HG03135 (cell line): ENCODE measurements around the gene FURIN.
"Not testable (repeated sequence)": the region's sequence is repeated elsewhere in the genome, so short reads cannot be mapped to it uniquely, and the experiment has no call there.

Source experiments
- ATAC-seq: cut with Tn5 transposase; IDR thresholded peaks from one replicate; pipeline ENCODE4 v1.9.1; 2021; ENCODE audit warnings: mild to moderate bottlenecking, moderate library complexity; ENCODE audit not compliant: unreplicated experiment

FURIN gene

DNA sequence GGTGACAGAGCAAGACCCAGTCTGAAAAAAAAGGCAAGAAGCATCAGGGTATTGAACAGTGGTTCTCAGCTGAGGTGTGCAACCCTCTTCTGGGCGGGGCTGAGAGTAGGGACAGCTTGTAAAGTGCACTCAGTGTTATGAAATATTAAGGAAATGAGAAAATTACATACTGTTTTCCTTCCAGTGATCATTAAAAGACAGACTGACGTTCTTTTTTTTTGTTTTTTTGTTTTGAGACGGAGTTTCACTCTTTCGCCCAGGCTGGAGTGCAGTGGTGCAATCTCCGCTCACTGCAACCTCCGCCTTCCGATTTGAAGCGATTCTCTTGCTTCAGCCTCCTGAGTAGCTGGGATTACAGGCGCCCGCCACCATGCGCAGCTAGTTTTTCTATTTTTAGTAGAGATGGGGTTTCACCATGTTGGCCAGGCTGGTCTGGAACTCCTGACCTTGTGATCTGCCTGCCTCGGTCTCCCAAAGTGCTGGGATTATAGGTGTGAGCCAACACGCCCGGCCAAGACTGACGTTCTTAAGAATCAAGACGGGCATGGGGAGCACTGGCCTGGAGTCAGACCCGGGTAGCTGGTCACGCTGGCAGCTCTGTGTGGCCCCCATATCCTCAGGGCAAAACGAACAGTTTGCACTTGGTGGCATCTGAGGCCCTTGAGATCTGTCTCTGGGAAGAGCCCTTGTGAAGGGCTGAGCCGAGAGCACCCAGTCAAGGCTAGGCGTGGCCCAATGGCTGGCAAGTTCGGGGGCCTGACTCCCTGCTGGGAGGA lies 46.1 kb downstream of the FURIN start:
- no peak for ATAC-seq

DNA sequence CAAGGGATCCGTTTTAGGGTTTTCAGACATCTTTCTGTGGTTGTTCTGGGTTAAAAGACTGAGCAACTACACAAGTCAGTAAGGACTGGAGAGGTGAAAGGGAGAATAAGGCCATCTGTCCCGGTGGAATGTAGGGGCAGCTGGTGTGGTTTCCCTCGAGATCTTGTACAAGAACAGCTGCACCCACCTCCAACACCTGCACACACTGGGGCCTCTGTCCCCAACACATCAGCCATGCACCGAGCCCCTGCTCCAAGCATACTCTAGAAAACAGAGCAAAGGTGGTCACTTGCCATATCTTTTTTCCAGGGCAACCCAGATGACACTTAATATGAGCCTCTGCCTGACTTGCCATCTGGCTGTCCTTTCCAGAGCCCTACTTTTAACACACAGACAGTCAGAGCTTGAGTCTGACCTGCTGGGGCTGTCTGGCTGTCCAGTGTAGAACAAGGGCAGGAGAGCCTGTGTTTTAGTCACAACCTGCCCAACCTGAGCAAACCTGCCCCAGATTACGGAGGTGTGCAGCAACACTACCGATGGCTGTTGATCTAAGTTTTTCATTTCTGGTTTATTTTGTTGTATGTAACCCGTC lies 46.9 kb downstream of the FURIN start:
- ATAC-seq = no peak

DNA sequence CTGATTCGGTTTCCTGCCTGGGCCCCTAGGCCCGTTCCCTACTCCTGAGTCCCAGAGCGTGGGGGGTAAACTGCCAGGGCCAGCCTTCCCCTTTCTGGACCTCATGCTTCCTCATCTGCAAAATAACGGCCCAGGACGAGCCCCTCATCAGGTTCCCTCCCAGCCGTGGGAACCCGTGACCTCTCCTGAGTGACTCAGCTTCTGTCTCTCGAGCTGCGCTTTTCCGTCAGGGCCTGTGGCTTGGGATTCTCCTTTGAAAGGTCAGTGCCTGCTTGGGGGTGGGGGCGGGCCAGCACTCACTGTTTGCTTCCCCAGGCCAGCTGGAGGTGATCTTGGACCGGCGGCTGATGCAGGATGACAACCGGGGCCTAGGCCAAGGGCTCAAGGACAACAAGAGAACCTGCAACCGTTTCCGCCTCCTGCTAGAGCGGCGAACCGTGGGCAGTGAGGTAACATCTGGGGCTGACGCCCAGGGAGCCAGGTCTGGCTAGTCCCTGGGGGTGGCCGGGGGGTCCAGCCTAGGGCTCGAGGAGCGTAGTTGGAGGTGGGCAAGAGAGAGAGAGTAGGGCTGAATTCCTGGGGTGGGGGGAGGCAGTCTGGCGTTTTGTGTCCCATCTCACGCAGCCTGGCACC lies 47.5 kb downstream of the FURIN start:
- no peak for ATAC-seq

DNA sequence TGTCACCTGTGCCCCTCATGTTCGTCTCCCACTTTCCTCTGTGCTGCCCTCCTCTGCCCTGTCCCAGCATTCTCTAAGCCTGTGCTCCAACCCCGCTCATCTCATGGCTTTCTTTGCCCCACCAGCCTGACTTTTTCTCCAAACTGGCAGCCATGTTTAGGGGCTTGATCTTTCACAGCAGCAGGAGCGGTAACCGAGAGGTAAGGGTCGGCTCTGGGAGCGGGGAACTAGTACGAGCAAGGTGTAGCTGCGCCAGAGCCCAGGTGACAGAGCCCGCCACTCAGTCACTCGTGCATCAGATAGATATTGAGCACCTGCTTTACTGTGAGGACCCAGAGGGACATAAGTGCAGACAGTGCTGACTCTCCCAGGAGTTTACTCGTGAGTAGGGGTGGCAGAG lies 48.1 kb downstream of the FURIN start:
- ATAC-seq = no peak

DNA sequence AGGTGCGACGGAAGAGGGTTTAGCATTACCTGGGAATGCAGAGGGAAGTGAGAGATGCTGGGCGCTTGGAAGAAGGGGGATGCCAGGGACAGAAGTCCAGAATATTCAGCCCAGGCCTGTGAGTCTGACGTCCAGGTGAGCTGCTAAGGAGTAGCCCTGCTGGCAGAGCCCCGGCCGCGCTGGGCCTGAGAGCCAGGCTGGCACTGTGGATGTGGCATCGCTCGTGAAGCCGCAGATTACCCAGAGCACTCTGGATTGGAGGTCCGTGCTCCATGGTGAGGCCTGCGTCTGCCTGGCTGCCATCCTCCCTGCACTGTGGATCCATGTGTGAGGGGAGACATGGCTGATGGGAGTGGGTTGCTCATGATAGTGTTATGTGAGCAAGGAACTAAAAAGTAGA lies 49.2 kb downstream of the FURIN start:
- no peak for ATAC-seq

DNA sequence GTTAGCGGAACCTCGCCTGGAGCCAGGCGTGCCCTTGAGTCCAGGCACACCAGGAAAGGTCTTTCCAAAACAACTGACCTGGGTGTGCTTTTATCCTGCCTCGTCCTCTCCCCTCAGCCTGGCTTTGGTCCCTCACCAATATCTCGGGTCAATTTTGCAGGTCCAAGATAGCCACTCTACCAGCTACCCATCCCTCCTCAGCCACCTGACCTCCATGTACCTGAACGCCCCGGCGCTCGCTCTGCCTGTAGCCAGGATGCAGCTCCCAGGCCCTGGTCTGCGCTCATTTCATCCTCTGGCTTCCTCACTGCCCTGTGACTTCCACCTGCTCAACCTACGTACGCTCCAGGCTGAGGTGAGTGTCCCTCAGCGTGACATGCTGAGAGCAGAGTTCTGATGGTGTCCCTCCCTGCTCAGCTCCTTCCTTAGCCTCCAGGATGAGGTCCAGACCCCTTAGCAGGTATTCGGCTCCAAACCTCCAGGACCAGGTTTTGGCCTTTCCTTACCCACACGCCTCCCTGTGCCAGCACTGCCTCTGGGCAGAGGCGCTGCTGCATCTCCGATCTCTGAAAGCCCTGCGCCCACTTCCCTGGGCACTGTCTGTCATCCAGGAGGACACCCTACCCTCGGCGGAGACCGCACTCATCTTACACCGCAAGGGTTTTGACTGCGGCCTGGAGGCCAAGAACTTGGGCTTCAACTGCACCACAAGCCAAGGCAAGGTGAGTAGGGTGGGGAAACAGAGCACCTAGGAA lies 49.8 kb downstream of the FURIN start:
- ATAC-seq = no peak

DNA sequence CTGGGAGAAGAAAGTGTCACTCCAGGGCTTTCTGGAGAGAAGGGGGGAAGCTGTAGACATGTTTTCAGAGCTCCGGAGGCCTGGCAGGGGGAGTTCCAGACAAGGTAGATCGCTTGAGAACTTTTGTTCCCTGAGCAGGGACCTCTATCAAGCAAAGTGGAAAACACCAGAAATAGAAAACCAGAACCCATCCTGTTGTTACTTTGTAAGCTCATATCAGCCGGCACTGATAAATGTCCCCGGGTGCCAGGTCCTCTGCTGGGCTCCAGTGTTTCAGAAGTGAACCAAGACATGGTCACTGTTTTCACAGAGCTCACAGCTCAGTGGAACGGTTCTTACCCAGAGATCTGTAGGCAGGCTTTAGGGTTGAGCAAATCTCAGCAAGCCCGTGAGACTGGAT lies 50.4 kb downstream of the FURIN start:
- no peak for ATAC-seq

DNA sequence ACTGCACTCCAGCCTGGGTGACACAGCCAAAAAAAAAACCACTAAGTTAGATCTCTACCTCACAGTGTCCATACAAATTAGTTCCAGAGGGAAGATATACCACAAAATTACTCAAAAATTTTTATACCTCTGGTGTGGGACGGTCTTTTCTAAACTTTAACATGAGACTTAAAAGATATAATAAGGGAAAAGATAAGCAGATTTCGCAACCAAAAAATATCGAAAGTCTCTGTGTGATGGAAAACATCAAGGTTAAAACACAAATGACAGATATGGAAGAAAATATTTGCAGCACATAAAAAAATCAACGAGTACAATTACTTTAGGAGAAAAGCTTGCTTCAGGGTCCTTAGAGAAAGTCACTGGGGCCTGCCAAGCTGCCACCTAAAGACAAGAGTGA lies 53.5 kb downstream of the FURIN start:
- ATAC-seq = no peak

DNA sequence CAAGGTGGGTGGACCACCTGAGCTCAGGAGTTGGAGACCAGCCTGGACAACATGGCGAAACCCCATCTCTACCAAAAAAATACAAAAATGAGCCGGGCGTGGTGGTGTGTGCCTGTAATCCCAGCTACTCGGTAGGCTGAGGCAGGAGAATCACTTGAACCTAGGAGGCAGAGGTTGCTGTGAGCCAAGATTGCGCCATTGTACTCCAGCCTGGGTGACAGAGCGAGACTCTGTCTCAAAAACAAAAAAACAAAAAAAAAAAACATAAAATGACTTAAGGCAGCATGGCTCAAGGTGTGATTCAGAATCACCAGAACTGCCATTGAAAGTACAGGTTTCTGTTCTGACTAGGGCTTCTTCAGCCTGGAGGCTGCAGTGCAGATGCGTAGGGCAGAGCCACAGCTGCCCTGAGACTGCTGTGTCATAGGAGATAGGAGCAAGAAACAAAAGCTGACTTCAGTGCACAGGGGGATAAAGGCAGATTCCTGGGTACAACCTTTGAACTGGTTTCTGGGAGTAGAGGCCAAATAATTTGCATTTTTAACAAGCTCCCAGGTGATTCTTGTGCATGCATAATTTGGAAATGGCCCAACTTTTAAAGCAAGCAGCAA lies 54.4 kb downstream of the FURIN start:
- peak; percentile 64 for ATAC-seq

DNA sequence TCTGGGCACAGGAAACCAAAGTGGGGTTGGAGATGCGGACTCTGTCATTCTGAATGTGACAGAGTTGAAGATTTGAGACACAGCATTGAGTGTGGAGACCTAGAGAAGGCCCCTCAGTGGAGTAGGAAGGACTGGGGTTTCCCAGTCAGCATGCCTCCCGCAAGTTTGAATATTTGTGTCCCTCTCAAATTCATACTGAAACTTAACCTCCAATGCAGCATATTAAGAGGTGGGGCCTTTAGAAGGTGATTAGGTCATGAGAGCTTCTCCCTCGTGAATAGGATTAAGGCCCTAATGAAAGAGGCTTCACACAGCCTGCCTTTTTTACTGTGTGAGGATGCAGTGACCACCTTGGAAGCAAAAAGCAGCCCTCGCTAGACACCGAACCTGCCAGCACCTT lies 56.0 kb downstream of the FURIN start:
- peak; percentile 62 for ATAC-seq

DNA sequence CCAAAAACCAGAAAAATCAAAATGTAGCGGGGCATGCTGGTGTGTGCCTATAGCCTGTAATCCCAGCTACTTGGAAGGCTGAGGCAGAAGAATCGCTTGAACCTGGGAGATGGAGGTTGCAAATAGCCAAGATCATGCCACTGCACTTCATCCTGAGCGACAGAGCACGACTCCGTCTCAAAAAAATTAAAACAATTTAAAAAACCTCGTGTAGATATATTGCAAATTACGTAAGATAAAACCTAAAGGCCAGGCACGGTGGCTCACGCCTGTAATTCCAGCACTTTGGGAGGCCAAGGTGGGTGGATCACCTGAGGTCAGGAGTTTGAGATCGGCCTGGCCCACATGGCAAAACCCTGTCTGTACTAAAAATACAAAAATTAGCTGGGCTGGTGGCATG lies 58.4 kb downstream of the FURIN start:
- ATAC-seq = not testable (repeated sequence)

DNA sequence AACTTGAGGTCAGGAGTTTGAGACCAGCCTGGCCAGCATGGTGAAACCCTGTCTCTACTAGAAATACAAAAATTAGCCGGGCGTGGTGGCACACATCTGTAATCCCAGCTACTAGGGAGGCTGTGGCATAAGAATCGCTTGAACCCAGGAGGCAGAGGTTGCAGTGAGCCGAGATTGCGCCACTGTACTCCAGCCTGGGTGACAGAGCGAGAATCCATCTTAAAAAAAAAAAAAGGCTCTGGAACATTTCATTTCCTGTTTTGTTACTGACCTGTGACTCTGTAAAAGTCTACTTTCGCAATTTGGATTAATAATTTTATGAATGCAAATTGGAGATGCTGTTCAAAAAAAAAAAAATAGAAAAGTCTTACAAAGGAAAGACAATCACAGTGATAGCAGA lies 59.7 kb downstream of the FURIN start:
- not testable (repeated sequence) for ATAC-seq

DNA sequence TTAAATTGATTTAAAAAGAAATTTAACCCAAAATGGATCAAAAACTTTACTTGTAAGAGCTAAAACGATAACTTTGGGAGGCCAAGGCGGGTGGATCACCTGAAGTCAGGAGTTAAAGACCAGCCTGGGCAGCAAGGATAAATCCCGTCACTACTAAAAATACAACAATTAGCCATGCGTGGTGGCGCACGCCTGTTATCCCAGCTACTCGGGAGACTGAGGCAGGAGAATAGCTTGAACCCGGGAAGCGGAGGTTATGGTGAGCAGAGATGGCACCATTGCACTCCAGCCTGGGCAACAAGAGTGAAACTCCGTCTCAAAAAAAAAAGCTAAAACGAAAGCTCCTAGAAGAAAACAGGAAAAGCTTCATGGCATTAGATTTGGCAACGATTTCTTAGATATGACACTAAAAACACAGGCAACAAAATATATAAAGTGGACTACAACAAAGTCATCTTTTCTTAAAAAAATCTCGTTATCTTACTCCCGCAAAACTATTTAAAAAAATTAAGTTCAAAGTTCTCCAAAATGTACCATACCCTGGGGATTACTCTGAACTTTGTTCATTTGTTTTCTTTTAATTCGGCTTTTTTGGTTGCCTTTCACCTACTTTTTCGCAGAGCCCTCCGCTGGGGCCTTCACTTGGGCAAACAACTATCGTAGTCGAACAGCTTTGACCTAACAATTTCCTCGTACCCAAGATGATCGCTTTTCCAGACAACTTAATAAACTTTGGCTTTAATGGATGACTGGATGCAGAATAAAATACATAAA lies 61.0 kb downstream of the FURIN start:
- ATAC-seq = no peak

DNA sequence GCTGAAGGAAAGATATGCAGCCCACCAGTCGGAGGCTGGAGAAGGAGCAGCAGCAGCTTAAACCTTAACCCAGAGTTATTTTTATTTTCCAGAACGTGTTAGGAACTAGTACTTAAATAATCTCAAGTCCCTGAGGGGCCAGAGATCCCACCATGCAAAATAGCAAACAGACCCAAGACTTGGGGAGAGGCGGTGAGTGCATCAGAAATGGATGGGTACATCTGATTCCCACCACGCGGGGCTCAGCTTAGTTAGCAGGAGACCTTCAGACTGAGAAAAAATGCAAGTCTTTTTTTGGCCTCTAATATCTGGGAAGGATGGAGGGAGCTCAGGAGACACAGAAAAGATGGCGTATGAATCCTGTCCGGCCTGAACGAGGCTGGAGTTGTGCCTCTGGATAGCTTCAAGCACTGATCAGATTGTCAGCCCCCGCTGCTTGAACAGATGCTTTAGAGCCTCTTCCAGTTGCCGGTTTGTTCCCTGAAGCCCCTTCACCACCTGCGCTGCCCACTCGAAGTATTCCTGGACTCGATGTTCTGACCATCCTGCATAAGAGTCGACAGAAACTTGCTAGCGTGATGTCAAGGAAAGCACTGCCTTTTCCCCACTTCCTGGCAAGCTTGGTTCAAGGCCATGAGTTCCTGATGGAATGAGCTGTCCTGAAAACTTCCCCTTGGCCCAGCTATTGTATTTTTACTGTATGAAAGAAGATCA lies 62.6 kb downstream of the FURIN start:
- ATAC-seq = no peak

DNA sequence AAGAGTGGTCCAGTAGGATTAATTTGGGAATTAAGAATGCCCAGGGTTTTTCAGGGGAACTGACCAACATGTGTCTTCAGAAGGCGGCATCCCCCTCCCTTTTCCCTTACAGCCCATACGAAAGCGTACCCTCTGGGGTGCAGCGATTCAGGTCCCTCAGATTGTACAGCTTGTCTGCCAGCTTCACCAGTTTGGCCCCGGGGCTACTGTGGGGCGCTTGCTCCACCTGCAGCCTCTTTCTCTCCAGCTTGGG lies 63.1 kb downstream of the FURIN start:
- no peak for ATAC-seq

DNA sequence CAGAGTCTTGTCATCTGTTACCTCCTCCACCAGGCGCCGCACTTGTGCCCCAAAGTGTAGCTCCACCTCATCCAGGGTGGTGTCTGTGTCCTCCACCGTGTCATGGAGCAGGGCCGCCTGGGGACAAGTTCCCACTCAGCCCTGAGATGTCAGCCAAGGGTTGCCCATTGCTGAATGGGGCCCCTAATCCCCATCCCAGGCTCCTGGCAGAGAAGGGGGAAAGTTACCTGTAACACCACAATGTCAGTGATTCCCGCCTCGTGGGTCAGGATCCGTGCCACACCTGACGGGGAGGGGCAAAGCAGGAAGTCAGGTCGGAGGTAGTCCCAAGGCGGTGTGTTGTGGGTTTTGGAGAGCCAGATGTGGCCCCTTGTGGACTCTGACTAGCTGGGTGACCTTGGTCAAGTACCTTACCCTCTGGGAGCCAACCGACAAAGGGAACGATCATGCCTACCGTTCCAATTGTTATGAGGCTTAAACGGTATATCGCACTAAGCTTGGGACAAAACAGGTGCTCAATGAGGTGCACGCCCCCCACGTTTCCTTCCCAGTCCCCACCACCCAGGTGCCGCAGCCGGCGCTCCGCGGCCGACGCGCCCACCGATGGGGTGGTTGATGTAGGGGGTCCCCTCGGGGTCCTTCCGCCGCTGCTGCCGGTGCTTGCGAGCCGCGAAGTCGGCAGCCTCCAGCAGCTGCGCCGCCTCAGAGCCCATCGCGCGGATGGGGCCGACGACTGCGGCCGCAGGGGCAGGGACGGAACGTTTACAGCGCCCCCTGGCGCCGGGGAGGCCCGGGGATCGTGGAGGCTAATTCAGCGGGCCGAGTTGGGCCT lies 63.7 kb downstream of the FURIN start, which contains the start of gene HDDC3:
TSS of gene HDDC3 (minus strand) at position 722 of the 832 bp plus-strand sequence. CDS start at position 713, 9 bp downstream.
- ATAC-seq = peak; percentile 44

DNA sequence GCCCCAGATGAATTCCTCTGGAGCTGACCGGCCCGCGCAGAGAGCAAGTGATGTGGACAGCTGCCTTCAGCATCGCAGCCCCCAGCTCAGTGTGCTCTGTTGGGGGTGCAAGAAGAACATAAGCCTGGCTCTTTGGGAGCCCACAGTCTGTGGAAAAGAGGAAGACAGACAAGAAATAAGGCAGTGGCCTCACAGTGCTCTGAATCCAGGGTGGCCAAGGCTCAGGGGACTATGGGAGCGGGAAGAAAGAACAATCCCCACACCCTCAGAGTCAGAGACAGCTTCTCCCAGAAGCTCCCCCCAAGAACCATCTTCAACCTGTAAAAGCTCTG lies 64.2 kb downstream of the FURIN start:
- ATAC-seq = no peak
